Measurements from ENCODE around the gene CDC42BPA. TPM values are rescaled to one million over a fixed set of nuclear protein-coding genes. Genes with fewer than 3 reads are reported as not detected.
A peak's percentile ranks its signal among the peaks of the same experiment; 100 is the strongest.

CDC42BPA gene
- total RNA-seq, 1 donor from 2014 or later = 95.7 TPM

- DNase-seq (ENCODE audit: extremely low spot score, unreplicated experiment) = no peak
- Mint-ChIP-seq H3K36me3 (ENCODE audit: unreplicated experiment) (peaks cover 9% of the 10 kb centered on the region), H3K27ac (ENCODE audit: unreplicated experiment) (no peak overlapping the region), H3K27me3 (ENCODE audit: unreplicated experiment) (no peaks in the 10 kb centered on the region), H3K4me1 (ENCODE audit: unreplicated experiment) (peaks cover 25% of the 10 kb centered on the region), H3K9me3 (ENCODE audit: unreplicated experiment) (peaks cover 7% of the 10 kb centered on the region), H3K4me3 (ENCODE audit: unreplicated experiment) (no peak overlapping the region)
- TF ChIP-seq CTCF (IDR thresholded peaks at IDR 0.05) = no peak
Observed at GRCh38 chr1:226975259-226976250, 342.7 kb downstream of the CDC42BPA start.

GRCh38 chr1:226974544-226975258 is 343.6 kb downstream of the CDC42BPA start:
- DNase-seq (ENCODE audit: extremely low spot score, unreplicated experiment) = no peak
- H3K4me3 Mint-ChIP-seq (ENCODE audit: unreplicated experiment) = peak overlapping the region; percentile 35
- TF ChIP-seq CTCF (IDR thresholded peaks at IDR 0.05) = no peak
- peak overlapping the region; percentile 86 for H3K27ac Mint-ChIP-seq (ENCODE audit: unreplicated experiment)
- H3K36me3 Mint-ChIP-seq (ENCODE audit: unreplicated experiment) = peaks cover 9% of the 10 kb centered on the region
- H3K9me3 Mint-ChIP-seq (ENCODE audit: unreplicated experiment) = peaks cover 7% of the 10 kb centered on the region
- H3K4me1 Mint-ChIP-seq (ENCODE audit: unreplicated experiment) = peaks cover 25% of the 10 kb centered on the region
- no peaks in the 10 kb centered on the region for H3K27me3 Mint-ChIP-seq (ENCODE audit: unreplicated experiment)

- Mint-ChIP-seq H3K4me3 (ENCODE audit: unreplicated experiment) (peak overlapping the region; percentile 35), H3K36me3 (ENCODE audit: unreplicated experiment) (peaks cover 11% of the 10 kb centered on the region), H3K27me3 (ENCODE audit: unreplicated experiment) (no peaks in the 10 kb centered on the region), H3K4me1 (ENCODE audit: unreplicated experiment) (peaks cover 25% of the 10 kb centered on the region), H3K27ac (ENCODE audit: unreplicated experiment) (peak overlapping the region; percentile 86), H3K9me3 (ENCODE audit: unreplicated experiment) (peaks cover 7% of the 10 kb centered on the region)
- no peak for DNase-seq (ENCODE audit: extremely low spot score, unreplicated experiment)
- no peak for TF ChIP-seq CTCF (IDR thresholded peaks at IDR 0.05)
Observed at GRCh38 chr1:226973898-226974543, 344.3 kb downstream of the CDC42BPA start.

- H3K27ac Mint-ChIP-seq (ENCODE audit: unreplicated experiment) = peak overlapping the region; percentile 86
Observed at GRCh38 chr1:226973371-226973897, 344.9 kb downstream of the CDC42BPA start.

More at GRCh38 chr1:226973371-226973897, 344.9 kb downstream of the CDC42BPA start:
- no peak for DNase-seq (ENCODE audit: extremely low spot score, unreplicated experiment)
- H3K4me1 Mint-ChIP-seq (ENCODE audit: unreplicated experiment) = peaks cover 25% of the 10 kb centered on the region
- TF ChIP-seq CTCF (IDR thresholded peaks at IDR 0.05) = no peak
- H3K36me3 Mint-ChIP-seq (ENCODE audit: unreplicated experiment) = peaks cover 11% of the 10 kb centered on the region
- H3K4me3 Mint-ChIP-seq (ENCODE audit: unreplicated experiment) = no peak overlapping the region
- no peaks in the 10 kb centered on the region for H3K27me3 Mint-ChIP-seq (ENCODE audit: unreplicated experiment)
- peaks cover 7% of the 10 kb centered on the region for H3K9me3 Mint-ChIP-seq (ENCODE audit: unreplicated experiment)

All from osteocyte (in vitro differentiated cells).